Omental fat pad (tissue), 4 donors: ENCODE data around the gene C16orf54. TPM values are rescaled to one million over a fixed set of nuclear protein-coding genes. Genes with fewer than 3 reads are reported as not detected.
"Not testable (repeated sequence)": the region's sequence is repeated elsewhere in the genome, so short reads cannot be mapped to it uniquely, and the experiment has no call there.

ENCODE experiments used
- ATAC-seq: fragments of 150-250 bp; one replicate; pipeline ENCODE4 v1.9.1; 2016; ENCODE audit warnings: mild to moderate bottlenecking, moderate library complexity; ENCODE audit not compliant: low FRiP score
- DNase-seq: peaks from one replicate; pipeline ENCODE4 v3.0.0-alpha.2; 2019; ENCODE audit warnings: low spot score
- total RNA-seq, 4 donors: library from RNA; depleted of rRNA; stranded (reverse); fragments of >200 nt; gene quantifications; one replicate each; pipeline ENCODE4 v1.1.0, GENCODE V29; 2016
- TF ChIP-seq, protein P1 (sequence below), 3 donors: fragments of 450-650 bp; IDR thresholded peaks; one replicate each; pipeline ENCODE4 v1.5.1; 2016 to 2017; ENCODE audit warnings: antibody characterized with exemption in 3 of 3, mild to moderate bottlenecking in 3 of 3, moderate library complexity in 2 of 3

C16orf54 gene
- total RNA-seq, 4 donors from 2014 or later, result 1.6 to 14.2 (median 4.8) TPM

DNA sequence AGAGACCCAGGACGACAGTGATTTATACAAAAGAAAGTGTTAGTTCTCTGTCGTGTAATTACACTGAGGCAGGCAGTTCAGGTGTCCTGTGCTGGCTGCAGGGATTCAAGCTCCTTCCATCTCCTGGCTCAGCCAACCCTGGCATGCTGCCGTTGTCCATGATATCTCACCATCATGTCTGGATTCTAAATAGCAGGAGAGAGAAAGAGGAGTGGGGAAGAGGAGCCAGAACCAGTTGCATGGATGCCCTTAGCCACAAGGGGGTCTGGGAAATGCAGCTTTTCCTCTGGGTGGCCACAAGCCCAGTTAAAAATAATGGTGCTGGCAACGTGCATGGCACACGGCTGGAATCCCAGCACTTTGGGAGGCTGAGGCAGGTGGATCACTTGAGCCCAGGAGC, 9.7 kb downstream of the C16orf54 start:
- no peak for DNase-seq
- TF ChIP-seq, protein P1, sequence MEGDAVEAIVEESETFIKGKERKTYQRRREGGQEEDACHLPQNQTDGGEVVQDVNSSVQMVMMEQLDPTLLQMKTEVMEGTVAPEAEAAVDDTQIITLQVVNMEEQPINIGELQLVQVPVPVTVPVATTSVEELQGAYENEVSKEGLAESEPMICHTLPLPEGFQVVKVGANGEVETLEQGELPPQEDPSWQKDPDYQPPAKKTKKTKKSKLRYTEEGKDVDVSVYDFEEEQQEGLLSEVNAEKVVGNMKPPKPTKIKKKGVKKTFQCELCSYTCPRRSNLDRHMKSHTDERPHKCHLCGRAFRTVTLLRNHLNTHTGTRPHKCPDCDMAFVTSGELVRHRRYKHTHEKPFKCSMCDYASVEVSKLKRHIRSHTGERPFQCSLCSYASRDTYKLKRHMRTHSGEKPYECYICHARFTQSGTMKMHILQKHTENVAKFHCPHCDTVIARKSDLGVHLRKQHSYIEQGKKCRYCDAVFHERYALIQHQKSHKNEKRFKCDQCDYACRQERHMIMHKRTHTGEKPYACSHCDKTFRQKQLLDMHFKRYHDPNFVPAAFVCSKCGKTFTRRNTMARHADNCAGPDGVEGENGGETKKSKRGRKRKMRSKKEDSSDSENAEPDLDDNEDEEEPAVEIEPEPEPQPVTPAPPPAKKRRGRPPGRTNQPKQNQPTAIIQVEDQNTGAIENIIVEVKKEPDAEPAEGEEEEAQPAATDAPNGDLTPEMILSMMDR (IDR thresholded peaks at IDR 0.05), result no peak

GRCh38 chr16:29734786-29735185, 11.0 kb downstream of the C16orf54 start:
- TF ChIP-seq, protein P1 (IDR thresholded peaks at IDR 0.05), result no peak
- no peak for DNase-seq
- ATAC-seq, result no peak

More for the DNA sequence above, 9.7 kb downstream of the C16orf54 start:
- no peak for ATAC-seq

- not testable (repeated sequence) for DNase-seq, ATAC-seq
Observed at GRCh38 chr16:29731768-29732601, 13.8 kb downstream of the C16orf54 start.

DNA sequence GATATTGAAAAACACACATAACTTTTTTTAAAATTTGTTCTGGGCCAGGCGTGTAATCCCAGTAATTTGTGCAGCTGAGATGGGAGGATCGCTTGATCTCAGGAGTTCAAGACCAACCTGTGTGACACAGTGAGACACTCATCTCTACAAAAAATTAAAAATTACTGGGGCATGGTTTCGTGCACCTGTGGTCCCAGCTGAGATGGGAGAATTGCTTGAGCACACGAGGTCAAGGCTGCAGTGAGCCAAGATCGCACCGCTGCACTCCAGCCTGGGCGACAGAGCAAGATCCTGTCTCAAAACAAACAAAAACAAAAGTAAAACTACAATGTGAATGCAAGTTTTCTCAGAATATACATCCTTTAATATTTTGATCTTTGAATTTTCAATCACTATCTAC, 15.1 kb downstream of the C16orf54 start:
- ATAC-seq (no peak), DNase-seq (no peak)
- TF ChIP-seq, protein P1 (IDR thresholded peaks at IDR 0.05), result no peak

DNA sequence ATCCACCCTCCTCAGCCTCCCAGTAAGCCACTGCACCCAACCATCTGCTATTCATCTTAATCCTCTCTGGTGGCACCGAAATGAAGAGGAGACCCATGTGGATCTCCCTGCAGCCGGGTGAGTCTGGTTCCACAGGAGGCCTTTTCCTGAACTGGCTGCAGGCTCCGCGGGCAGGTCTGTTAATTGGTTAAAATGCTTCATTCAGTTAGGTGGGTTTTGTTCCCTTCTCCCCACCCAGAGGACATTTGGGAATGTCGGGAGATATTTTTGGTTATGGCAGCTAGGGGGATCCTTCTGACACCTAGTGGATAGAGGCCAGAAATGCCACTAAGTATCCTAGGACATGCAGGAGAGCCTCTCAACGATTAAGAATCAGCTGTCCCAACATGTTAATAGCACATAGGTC, 16.7 kb downstream of the C16orf54 start:
- ATAC-seq (no peak), DNase-seq (no peak)
- TF ChIP-seq, protein P1 (IDR thresholded peaks at IDR 0.05), result no peak

- DNase-seq, result no peak
- TF ChIP-seq, protein P1 (IDR thresholded peaks at IDR 0.05), result no peak
- ATAC-seq, result no peak
Observed at GRCh38 chr16:29727452-29727851, 18.3 kb downstream of the C16orf54 start.

DNA sequence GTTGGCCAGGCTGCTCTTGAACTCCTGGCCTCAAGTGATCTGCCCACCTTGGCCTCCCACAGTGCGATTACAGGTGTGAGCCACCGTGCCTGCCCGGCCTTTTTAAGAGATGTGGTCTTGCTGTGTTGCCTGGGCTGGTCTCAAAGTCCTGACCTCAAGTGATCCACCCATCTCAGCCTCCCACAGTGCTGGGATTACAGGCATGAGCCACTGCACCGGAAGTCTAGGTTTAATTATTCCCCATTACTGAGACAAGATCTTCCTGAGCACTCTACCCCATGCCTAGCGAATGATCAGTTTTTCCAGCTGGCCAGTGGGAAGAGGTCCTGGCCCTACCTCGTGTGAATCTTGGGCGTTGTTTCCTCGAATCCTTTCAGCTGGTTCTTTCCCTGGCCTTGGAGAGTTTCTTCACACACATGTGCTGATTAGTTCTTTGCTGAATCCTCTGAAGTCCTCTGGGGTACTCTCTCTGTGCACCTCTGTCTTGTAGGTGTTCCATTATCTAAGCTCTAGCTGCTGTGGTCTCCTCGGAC, 18.9 kb downstream of the C16orf54 start:
- DNase-seq (no peak), ATAC-seq (no peak)
- TF ChIP-seq, protein P1 (IDR thresholded peaks at IDR 0.05), result no peak

DNA sequence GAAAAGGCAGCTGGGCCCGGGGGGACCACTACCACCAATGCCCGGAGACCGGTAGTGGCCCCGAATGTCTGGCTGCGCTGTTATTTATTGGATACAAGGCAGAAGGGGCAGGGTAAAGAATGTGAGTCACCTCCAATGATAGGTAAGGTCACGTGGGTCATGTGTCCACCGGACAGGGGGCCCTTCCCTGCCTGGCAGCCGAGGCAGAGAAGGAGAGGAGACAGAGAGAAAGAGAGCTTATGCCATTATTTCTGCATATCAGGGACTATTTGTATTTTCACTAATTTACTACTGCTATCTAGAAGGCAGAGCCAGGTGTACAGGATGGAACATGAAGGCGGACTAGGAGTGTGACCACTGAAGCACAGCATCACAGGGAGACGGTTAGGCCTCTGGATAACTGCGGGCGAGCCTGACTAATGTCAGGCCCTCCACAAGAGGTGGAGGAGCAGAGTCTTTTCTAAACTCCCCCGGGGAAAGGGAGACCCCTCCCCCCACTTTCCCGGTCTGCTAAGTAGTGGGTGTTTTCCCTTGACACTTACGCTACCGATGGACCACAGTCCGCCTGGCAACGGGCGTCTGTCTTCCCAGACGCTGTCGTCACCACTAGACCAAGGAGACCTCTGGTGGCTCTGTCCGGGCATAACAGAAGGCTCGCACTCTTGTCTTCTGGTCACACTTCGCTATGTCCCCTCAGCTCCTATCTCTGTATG, 24.5 kb downstream of the C16orf54 start:
- ATAC-seq, DNase-seq: not testable (repeated sequence)
